IMR-90 (cell line): Measurements from ENCODE around the gene P2RY2.
A peak's percentile ranks its signal among the peaks of the same experiment; 100 is the strongest.

Experiments
- CEBPB ChIP-seq: IDR thresholded peaks from 2 replicates; pipeline ENCODE4 v1.6.1; 2012; ENCODE audit warnings: low read depth, low read length, improper control_type of control experiment
- CHD1 ChIP-seq: IDR thresholded peaks from 2 replicates; pipeline ENCODE4 v1.6.1; 2012; ENCODE audit warnings: low read depth, low read length, improper control_type of control experiment
- CTCF ChIP-seq: conservative IDR thresholded peaks from 2 replicates; pipeline ENCODE4 v1.5.1; 2012; ENCODE audit warnings: mild to moderate bottlenecking, low read depth, low read length, improper control_type of control experiment
- ELK1 ChIP-seq: fragments of 150-350 bp; IDR thresholded peaks from 2 replicates; pipeline ENCODE4 v1.6.1; 2016; ENCODE audit warnings: low read depth, mild to moderate bottlenecking, low read length, moderate library complexity, borderline replicate concordance
- FOS ChIP-seq: fragments of 150-350 bp; IDR thresholded peaks from 2 replicates; pipeline ENCODE4 v1.6.1; 2016; ENCODE audit warnings: low read depth, low read length
- MAFK ChIP-seq: IDR thresholded peaks from 2 replicates; pipeline ENCODE4 v1.6.1; 2012; ENCODE audit warnings: low read depth, low read length, improper control_type of control experiment
- MXI1 ChIP-seq: IDR thresholded peaks from 2 replicates; pipeline ENCODE4 v1.6.1; 2012; ENCODE audit warnings: low read depth, mild to moderate bottlenecking, low read length, moderate library complexity, borderline replicate concordance
- NFE2L2 ChIP-seq: fragments of 150-350 bp; IDR thresholded peaks from 2 replicates; pipeline ENCODE4 v1.6.1; 2016; ENCODE audit warnings: low read depth, mild to moderate bottlenecking, low read length
- POLR2A ChIP-seq: IDR thresholded peaks from 2 replicates; pipeline ENCODE4 v1.6.1; 2012; ENCODE audit warnings: mild to moderate bottlenecking, low read depth, low read length
- RAD21 ChIP-seq: IDR thresholded peaks from 2 replicates; pipeline ENCODE4 v1.6.1; 2012; ENCODE audit warnings: low read length, improper control_type of control experiment
- SMC3 ChIP-seq: fragments of 150-350 bp; IDR thresholded peaks from 2 replicates; pipeline ENCODE4 v1.6.1; 2016; ENCODE audit warnings: low read depth, mild to moderate bottlenecking, antibody characterized with exemption, low read length, moderate library complexity
- TF ChIP-seq, protein P1 (sequence below): fragments of 150-350 bp; IDR thresholded peaks from 2 replicates; pipeline ENCODE4 v1.6.1; 2017; ENCODE audit warnings: mild to moderate bottlenecking, antibody characterized with exemption, low read length, low read depth

- TF ChIP-seq CTCF (no peak), POLR2A (no peak), RAD21 (no peak), CEBPB (peak; percentile 12; the same call in 1 of the 2 replicates), SMC3 (no peak), ELK1 (no peak), MXI1 (no peak), FOS (0 out of 2 replicates have a peak, but pooled peaks have one; percentile 31), NFE2L2 (no peak), MAFK (0 out of 2 replicates have a peak, but pooled peaks have one; percentile 13), CHD1 (no peak)
- TF ChIP-seq, protein P1, sequence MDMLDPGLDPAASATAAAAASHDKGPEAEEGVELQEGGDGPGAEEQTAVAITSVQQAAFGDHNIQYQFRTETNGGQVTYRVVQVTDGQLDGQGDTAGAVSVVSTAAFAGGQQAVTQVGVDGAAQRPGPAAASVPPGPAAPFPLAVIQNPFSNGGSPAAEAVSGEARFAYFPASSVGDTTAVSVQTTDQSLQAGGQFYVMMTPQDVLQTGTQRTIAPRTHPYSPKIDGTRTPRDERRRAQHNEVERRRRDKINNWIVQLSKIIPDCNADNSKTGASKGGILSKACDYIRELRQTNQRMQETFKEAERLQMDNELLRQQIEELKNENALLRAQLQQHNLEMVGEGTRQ = no peak
Measured at GRCh38 chr11:73257342-73258103, 39.4 kb downstream of the P2RY2 start.
